Uterus (tissue), 4 donors: ENCODE results near the gene R3HDM2. TPM values are rescaled to one million over a fixed set of nuclear protein-coding genes. Genes with fewer than 3 reads are reported as not detected.
A peak's percentile ranks its signal among the peaks of the same experiment; 100 is the strongest.
"Not testable (repeated sequence)": the region's sequence is repeated elsewhere in the genome, so short reads cannot be mapped to it uniquely, and the experiment has no call there.

Source experiments
- DNase-seq, 2 donors: peaks; one replicate each; pipeline ENCODE4 v3.0.0-alpha.2; 2019 to 2020
- H3K27ac ChIP-seq, 2 donors: fragments of 200-600 bp; sonication (generic); 1 replicate in 1 of 2; 2 replicates in 1 of 2; pipeline ENCODE4 v1.5.1; 2016 to 2018
- H3K27me3 ChIP-seq, 2 donors: fragments of 200-600 bp; sonication (generic); one replicate each; pipeline ENCODE4 v1.5.1; 2018 to 2019; ENCODE audit warnings: control low read depth in 1 of 2
- H3K36me3 ChIP-seq, 2 donors: fragments of 200-600 bp; sonication (generic); one replicate each; pipeline ENCODE4 v1.5.1; 2019; ENCODE audit warnings: control low read depth in 1 of 2
- H3K4me1 ChIP-seq, 2 donors: fragments of 200-600 bp; sonication (generic); one replicate each; pipeline ENCODE4 v1.5.1; 2018 to 2019; ENCODE audit warnings: control low read depth in 1 of 2
- H3K4me3 ChIP-seq, 2 donors: fragments of 200-600 bp; sonication (generic); 1 replicate in 1 of 2; 2 replicates in 1 of 2; pipeline ENCODE4 v1.5.1; 2018 to 2019; ENCODE audit warnings: mild to moderate bottlenecking in 1 of 2
- H3K9me3 ChIP-seq, 2 donors: fragments of 200-600 bp; sonication (generic); one replicate each; pipeline ENCODE4 v1.5.1; 2019; ENCODE audit warnings: control low read depth in 1 of 2
- POLR2A ChIP-seq, 2 donors: fragments of 450-650 bp; IDR thresholded peaks; one replicate each; pipeline ENCODE4 v1.6.1; 2016; ENCODE audit warnings: antibody characterized with exemption in 2 of 2, mild to moderate bottlenecking in 1 of 2, moderate library complexity in 1 of 2
- intact Hi-C: fragments of 100-400 bp; cut with DNase I; formaldehyde crosslinking; loops from one replicate; pipeline ENCODE4 v1.15.1; 2023; ENCODE audit warnings: low total_unique reads
- total RNA-seq, 4 donors: library from RNA; depleted of rRNA in 3 of 4; stranded (reverse); fragments of >200 nt in 3 of 4; gene quantifications; one replicate each; pipeline versions ENCODE4 v1.1.0 to v1.2.4, GENCODE V29; 2014 to 2023
- TF ChIP-seq, protein P1 (sequence below), 4 experiments: fragments of 200-600 bp in 2 of 4; fragments of 450-650 bp in 2 of 4; sonication (generic) in 2 of 4; IDR thresholded peaks; one replicate each; pipeline ENCODE4 v1.5.1; 2016 to 2019; ENCODE audit warnings: antibody characterized with exemption in 4 of 4, mild to moderate bottlenecking in 2 of 4, moderate library complexity in 1 of 4
- donor health status: DM: yes; HTN: yes; CAD: no.

Gene R3HDM2
- total RNA-seq, 4 donors from 2014 or later, result 9.4 to 89.0 (median 34.2) TPM

DNA sequence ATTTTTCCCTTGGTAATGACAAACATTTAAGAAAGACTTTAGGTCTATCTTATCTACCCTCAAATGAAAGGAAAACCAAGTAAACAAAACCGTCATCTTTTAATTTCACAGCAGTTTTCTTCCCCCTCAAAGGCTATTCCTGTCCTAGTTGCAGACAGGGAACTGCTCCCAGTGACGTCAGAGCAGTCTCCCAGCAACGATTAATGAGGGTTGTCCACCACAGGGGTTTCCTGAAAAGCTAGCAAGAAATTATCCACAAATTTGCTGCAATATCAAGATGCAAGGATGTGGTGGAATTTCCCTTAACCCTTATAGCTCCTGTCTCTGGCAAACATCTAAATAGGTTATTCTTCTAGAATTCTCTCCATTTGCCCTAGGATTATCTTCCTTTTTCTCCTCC is 90.7 kb downstream of the R3HDM2 start:
- no peaks in the 10 kb centered on the region for H3K36me3 ChIP-seq
- no peaks in the 10 kb centered on the region for H3K9me3 ChIP-seq
- intact Hi-C loops, result no loop called here
- H3K4me3 ChIP-seq, result no peak overlapping the region
- DNase-seq, result peak; percentile 62 to 72
- H3K27me3 ChIP-seq, result no peaks in the 10 kb centered on the region
- TF ChIP-seq, protein P1, sequence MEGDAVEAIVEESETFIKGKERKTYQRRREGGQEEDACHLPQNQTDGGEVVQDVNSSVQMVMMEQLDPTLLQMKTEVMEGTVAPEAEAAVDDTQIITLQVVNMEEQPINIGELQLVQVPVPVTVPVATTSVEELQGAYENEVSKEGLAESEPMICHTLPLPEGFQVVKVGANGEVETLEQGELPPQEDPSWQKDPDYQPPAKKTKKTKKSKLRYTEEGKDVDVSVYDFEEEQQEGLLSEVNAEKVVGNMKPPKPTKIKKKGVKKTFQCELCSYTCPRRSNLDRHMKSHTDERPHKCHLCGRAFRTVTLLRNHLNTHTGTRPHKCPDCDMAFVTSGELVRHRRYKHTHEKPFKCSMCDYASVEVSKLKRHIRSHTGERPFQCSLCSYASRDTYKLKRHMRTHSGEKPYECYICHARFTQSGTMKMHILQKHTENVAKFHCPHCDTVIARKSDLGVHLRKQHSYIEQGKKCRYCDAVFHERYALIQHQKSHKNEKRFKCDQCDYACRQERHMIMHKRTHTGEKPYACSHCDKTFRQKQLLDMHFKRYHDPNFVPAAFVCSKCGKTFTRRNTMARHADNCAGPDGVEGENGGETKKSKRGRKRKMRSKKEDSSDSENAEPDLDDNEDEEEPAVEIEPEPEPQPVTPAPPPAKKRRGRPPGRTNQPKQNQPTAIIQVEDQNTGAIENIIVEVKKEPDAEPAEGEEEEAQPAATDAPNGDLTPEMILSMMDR (IDR thresholded peaks at IDR 0.05), result no peak
- TF ChIP-seq POLR2A (IDR thresholded peaks at IDR 0.05), result no peak
- H3K27ac ChIP-seq, result peak overlapping the region; percentile 32 to 50
- H3K4me1 ChIP-seq, result no peaks in the 10 kb centered on the region

DNA sequence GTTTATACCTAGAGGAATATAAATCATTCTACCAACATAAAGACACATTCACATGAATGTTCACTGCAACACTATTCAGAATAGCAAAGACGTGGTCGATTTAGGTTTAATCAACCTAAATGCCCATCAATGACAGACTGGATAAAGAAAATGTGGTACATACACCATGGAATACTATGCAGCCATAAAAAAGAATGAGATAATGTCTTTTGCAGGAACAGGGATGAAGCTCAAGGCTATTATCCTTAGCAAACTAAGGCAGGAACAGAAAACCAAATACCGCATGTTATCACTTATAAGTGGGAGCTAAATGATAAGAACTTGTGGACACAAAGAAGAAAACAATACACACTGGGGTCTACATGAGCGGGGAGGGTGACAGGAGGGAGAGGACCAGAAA is 94.5 kb downstream of the R3HDM2 start:
- H3K27me3 ChIP-seq, H3K36me3 ChIP-seq, DNase-seq, H3K9me3 ChIP-seq, intact Hi-C loops, H3K27ac ChIP-seq, H3K4me1 ChIP-seq, H3K4me3 ChIP-seq: not testable (repeated sequence)

DNA sequence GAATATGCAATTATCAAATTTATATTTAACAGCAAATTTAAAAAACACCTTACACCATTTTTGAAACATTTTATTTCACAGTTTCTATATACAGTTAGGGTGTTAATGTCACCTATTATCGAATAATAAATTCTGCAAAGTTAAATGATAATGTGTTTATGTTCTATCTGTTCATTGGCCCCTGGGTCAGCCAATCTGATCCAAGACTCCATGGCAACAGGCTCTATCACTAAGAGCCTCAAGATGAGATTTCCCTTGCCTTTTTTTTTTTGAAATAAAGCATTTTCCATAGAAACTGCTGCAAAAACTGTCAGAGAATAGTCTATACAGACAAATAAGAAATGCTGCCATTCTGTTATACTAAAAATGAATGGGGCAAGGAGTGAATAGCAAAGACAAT is 96.6 kb downstream of the R3HDM2 start:
- Histone ChIP-seq H3K9me3 (no peaks in the 10 kb centered on the region), H3K4me1 (no peaks in the 10 kb centered on the region), H3K4me3 (no peak overlapping the region), H3K27me3 (no peaks in the 10 kb centered on the region), H3K36me3 (no peaks in the 10 kb centered on the region), H3K27ac (no peak overlapping the region)
- intact Hi-C loops, result no loop called here
- DNase-seq, result no peak
- TF ChIP-seq POLR2A (IDR thresholded peaks at IDR 0.05), result no peak
- TF ChIP-seq, protein P1 (IDR thresholded peaks at IDR 0.05), result no peak

DNA sequence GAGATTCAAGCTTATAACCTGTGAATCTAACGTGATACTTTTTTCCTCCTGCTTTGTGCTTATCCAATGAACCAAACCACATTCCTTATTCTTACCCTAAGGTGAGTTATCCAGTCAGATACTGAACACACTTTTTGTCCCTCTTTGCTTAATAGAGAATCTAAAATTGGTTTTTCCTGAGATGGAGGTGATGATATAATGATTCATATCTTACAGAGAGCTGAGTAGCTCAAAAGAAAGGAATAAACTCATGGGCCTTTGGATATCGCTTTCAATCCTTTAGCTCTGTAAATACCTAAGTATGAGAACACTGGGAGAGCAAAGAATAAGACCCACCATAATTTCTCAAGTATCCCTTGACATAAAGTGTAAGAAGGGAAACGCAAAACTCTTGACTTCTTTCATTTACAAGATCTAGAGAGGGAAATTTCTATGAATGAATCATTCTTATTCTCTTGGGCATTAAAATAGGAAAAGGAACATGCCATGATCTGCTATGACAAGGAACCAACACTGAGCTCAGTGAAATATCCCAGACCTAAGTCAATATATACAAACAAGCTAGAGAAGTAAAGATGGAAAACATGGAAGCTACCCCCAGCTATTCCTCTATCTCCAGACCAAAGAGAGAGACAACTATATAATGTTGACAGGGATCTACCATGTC is 98.1 kb downstream of the R3HDM2 start:
- Histone ChIP-seq H3K4me3 (no peak overlapping the region), H3K9me3 (no peaks in the 10 kb centered on the region), H3K27ac (no peak overlapping the region), H3K36me3 (no peaks in the 10 kb centered on the region), H3K27me3 (no peaks in the 10 kb centered on the region), H3K4me1 (no peaks in the 10 kb centered on the region)
- DNase-seq, result no peak
- TF ChIP-seq POLR2A (IDR thresholded peaks at IDR 0.05), result no peak
- TF ChIP-seq, protein P1 (IDR thresholded peaks at IDR 0.05), result no peak
- intact Hi-C loops, result no loop called here

DNA sequence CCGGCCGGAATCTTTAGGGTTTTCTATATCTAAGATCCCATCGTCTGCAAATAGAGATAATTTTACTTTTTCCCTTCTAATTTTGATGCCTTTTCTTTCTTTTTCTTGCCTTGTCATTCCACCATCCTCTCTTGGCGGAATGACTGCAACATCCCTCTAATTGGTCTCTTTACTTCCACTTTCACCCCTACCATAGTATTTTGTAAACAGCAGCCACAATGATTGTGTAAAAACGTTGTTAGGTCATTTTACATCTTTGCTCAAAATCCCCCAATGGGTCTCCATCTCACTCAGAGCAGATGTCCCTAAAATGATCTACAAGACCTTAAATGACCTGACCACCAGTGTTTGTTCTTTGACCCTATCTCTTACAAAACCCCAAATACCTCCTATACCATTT is 99.9 kb downstream of the R3HDM2 start:
- Histone ChIP-seq H3K36me3 (no peaks in the 10 kb centered on the region), H3K27me3 (no peaks in the 10 kb centered on the region), H3K4me1 (no peaks in the 10 kb centered on the region), H3K27ac (no peak overlapping the region), H3K9me3 (no peaks in the 10 kb centered on the region), H3K4me3 (no peak overlapping the region)
- intact Hi-C loops, result no loop called here
- TF ChIP-seq, protein P1 (IDR thresholded peaks at IDR 0.05), result no peak
- no peak for TF ChIP-seq POLR2A (IDR thresholded peaks at IDR 0.05)
- DNase-seq, result no peak

DNA sequence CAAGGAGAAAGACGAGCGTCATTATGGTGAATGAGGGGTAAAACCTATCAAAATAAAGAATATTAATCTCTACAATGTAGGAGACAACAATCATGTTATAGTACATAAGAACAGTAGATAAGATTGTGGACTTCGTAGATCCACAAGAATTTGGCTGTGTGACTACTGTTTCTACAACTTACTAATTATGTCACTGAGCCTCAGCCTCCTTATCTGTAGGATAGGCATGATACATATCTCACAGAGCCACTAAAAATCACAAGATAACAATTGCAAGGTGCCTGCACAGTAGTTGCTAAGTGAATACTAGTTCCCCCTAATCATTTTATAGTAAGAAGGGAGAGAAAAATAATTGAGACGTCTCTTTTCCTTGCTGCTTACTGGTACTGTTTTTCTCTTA is 101.6 kb downstream of the R3HDM2 start:
- Histone ChIP-seq H3K9me3 (no peaks in the 10 kb centered on the region), H3K27me3 (no peaks in the 10 kb centered on the region), H3K4me3 (no peak overlapping the region), H3K27ac (no peak overlapping the region), H3K36me3 (no peaks in the 10 kb centered on the region), H3K4me1 (no peaks in the 10 kb centered on the region)
- TF ChIP-seq POLR2A (IDR thresholded peaks at IDR 0.05), result no peak
- TF ChIP-seq, protein P1 (IDR thresholded peaks at IDR 0.05), result no peak
- intact Hi-C loops, result no loop called here
- DNase-seq, result no peak
